SK-N-DZ (cell line): ENCODE results near the gene NEUROD4. TPM values are rescaled to one million over a fixed set of nuclear protein-coding genes. Genes with fewer than 3 reads are reported as not detected.
A peak's percentile ranks its signal among the peaks of the same experiment; 100 is the strongest.
"Not testable (repeated sequence)": the region's sequence is repeated elsewhere in the genome, so short reads cannot be mapped to it uniquely, and the experiment has no call there.

Experiments
- DNase-seq: peaks from one replicate; pipeline ENCODE4 v3.0.0-alpha.2; 2015; ENCODE audit warnings: low spot score
- polyA plus RNA-seq, 2 experiments: library from polyadenylated mRNA; depleted of rRNA; stranded (reverse); fragments of >200 nt; gene quantifications; 2 replicates each; pipeline ENCODE4 v1.2.3, GENCODE V29; 2014

The NEUROD4 gene
- polyA plus RNA-seq (2014; cell fraction: cytosol; rRNA removed) = not detected in 2 replicates
- 0.03 TPM in 1 of 2 replicates, not detected in the other for polyA plus RNA-seq (2014; cell fraction: nucleus; rRNA removed)

- DNase-seq = peak; percentile 3
Measured at GRCh38 chr12:55019784-55020183, at the start of gene NEUROD4. Gene NEUROD4, plus strand, starts transcription at chr12:55019974. Its CDS starts 6,466 bp downstream, at chr12:55026440.

GRCh38 chr12:54970741-54971140 lies 49.0 kb upstream of the NEUROD4 start:
- no peak for DNase-seq

GRCh38 chr12:54973556-54973955 lies 46.2 kb upstream of the NEUROD4 start:
- no peak for DNase-seq

- DNase-seq = no peak
Measured at GRCh38 chr12:54974279-54974678, 45.5 kb upstream of the NEUROD4 start.

GRCh38 chr12:54975272-54975671 lies 44.5 kb upstream of the NEUROD4 start:
- no peak for DNase-seq

- no peak for DNase-seq
Measured at GRCh38 chr12:54975875-54976274, 43.9 kb upstream of the NEUROD4 start.

- no peak for DNase-seq
Measured at GRCh38 chr12:54977155-54977554, 42.6 kb upstream of the NEUROD4 start.

- no peak for DNase-seq
Measured at GRCh38 chr12:54977857-54978256, 41.9 kb upstream of the NEUROD4 start.

GRCh38 chr12:54980341-54980740 lies 39.4 kb upstream of the NEUROD4 start:
- no peak for DNase-seq

- DNase-seq = no peak
Measured at GRCh38 chr12:54981796-54982195, 38.0 kb upstream of the NEUROD4 start.

- DNase-seq = no peak
Measured at GRCh38 chr12:54983536-54984101, 36.2 kb upstream of the NEUROD4 start.

GRCh38 chr12:54984658-54985376 lies 35.0 kb upstream of the NEUROD4 start, which contains the start of gene TESPA1:
Gene TESPA1, minus strand, starts transcription at chr12:54984762. Its CDS starts 10,200 bp downstream, at chr12:54974562.
- no peak for DNase-seq

GRCh38 chr12:54986773-54987172 lies 33.0 kb upstream of the NEUROD4 start:
- DNase-seq = not testable (repeated sequence)

- no peak for DNase-seq
Measured at GRCh38 chr12:54987611-54988231, 32.1 kb upstream of the NEUROD4 start.

GRCh38 chr12:54988402-54989054 lies 31.2 kb upstream of the NEUROD4 start:
- no peak for DNase-seq

- DNase-seq = no peak
Measured at GRCh38 chr12:54989829-54990228, 29.9 kb upstream of the NEUROD4 start.

- no peak for DNase-seq
Measured at GRCh38 chr12:54991161-54991990, 28.4 kb upstream of the NEUROD4 start.

- no peak for DNase-seq
Measured at GRCh38 chr12:54991991-54992375, 27.8 kb upstream of the NEUROD4 start.

- peak; percentile 68 for DNase-seq
Measured at GRCh38 chr12:54993181-54993835, 26.5 kb upstream of the NEUROD4 start.

GRCh38 chr12:54996205-54996604 lies 23.6 kb upstream of the NEUROD4 start:
- no peak for DNase-seq
